Midbrain (tissue), 1 donor: Measurements from ENCODE around the gene KCNC1.

Experiments used
- DNase-seq: peaks from one replicate; lab custom pipeline; 2025; lab: John Stamatoyannopoulos, UW

KCNC1 gene

DNA sequence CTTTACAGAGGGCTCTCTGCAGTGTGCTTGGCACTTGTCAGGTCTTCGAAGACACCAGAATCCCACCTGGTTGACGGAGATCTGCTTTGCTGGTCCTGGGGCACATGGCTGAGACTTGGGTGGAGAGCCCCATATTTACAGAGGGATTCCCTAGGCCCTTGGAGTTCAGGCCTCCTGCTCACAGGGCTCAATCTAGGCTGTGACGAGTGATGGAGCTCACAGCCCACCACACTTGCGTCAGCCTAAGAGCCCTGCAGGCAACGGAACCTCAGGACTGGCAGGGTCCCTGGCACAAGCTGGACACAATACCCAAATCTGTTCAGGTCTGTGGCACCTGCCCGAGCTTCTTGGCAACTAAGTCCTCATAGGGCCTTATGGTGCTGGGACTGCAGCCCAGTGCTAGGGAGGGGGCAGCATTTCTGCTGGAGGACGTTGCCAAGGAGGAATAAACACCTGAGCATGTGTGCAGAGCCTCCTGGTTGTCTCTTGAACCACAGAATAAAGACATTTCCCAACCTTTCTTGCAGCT is 59.1 kb downstream of the KCNC1 start:
- no peak for DNase-seq

DNA sequence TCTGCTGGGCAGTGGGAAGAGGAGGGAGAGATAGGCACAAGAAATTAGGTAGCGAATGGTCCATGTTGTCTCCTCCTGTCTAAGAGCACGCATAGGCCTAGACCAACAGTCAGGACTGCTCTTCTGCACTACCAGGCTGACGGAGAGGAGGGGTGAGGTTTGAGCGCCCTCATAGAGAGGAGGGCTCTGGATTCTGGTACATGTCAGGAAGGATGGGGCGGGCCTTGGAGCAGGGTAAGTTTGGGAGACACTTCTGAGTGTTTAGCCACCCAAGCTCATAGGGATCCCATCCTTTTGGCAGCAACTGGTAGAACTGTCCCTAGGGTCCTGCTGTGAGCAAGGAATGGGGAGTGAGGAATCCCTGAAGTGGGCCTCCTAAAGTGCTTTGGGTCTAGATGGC is 60.4 kb downstream of the KCNC1 start:
- DNase-seq: no peak

DNA sequence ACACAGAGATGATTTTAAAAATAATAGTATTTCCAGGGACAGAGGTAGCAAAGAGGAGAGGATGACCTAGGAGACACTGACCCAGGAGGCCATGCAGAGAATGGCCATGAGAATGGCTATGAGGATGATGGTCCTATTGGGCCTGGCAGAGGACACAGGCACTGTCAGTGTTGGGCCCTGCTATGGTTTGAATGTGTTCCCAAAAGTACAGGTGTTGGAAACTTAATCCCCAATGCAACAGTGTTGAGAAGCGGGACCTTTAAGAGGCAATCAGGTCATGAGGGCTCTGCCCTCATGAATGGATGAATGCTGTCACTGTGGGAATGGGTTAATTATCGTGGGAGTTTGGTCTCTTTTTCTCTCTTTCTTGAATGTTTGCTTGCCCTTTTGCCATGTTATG is 61.6 kb downstream of the KCNC1 start:
- DNase-seq: no peak

DNA sequence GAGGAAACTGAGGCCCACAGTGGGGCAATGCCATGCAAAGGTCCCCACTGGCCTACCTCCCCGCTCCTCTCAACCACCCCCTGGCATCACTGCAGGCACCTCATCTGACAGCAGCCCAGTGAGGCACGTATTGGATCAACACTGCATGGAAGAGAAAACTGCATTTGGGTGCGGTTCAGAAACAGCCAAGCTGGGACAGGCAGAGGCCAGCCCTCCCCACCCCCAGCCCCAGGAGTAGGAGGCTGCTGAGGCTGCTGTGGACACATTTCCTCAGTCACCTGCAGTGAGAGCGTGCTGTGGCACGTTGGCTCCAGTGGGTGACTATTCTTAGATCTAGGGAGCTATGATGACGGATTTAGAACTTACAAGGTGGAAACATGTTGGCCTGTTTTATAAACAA is 63.7 kb downstream of the KCNC1 start:
- DNase-seq: no peak

DNA sequence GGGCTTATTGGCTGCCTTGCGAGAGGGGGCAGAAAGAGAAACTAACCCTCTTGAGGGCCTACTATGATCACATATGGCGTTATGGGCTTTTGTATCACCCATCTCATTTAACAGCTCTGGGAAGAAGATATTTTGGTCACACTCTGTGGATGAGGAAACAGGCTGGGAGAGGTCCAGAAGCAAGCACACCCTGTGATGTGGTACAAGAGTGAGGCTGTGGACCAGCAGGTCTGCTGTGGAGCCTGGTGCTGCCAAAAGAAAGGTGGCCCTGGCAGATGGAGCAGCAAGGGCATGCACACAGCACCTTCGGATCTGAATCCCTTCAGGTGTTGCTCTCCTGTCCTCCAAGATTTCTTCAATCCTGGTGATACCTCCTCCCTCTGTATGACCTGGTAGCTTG is 64.1 kb downstream of the KCNC1 start:
- DNase-seq: no peak

DNA sequence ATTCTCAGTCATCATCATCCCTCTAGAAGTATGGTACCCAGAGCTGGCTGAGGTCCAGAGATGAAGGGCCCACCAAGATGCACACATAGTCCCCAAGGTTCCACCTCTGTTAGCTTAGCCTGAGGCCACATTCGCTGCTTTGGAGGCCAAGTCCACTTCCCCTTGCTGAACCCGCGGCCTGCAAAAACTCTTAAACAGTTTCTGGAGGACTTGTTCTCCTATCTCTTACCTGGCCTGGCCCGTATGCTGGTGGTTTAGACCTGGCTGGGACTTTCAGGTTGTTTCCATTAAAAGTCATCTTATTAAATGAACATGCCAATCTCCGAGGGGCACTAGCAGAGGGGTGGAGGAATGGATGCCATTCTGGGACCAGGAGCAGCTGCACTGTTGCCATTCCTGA is 64.6 kb downstream of the KCNC1 start:
- DNase-seq: no peak

DNA sequence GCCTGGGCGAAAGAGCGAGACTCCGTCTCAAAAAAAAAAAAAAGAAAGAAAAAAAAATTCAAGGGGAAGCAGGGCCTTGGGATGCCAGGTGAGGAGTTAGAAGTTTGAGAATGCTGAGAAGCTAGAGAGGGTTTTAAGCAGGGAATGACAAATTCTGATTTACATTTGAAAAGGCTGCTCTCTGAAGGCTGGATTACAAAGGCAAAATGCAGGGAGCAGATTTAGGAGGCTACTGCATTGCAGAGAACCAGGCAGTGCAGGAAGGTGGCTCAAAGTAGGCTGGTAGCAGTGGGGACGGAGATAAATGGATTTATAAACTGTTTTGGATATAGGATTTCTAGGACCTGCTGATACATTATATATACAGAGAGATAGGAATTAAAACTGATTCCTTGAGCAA is 66.6 kb downstream of the KCNC1 start:
- DNase-seq: no peak

DNA sequence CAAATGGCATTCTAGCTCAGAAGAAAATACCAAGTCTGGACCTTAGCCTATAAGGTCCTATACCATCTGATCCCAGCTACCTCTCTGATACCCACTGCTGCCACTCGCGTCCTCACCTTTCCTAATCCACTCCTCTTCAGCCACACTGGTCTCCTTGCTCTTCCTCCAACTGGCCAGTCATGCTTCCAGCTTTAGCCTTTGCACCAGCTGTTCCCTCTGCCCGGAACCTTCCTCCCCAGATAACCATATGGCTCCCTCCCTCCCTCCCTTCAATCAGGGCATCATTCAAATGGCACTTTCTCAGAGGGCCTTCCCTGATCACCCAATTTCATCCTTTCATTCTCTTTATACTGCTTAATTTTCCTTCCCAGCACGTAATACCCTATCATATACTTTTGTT is 67.9 kb downstream of the KCNC1 start:
- DNase-seq: no peak

DNA sequence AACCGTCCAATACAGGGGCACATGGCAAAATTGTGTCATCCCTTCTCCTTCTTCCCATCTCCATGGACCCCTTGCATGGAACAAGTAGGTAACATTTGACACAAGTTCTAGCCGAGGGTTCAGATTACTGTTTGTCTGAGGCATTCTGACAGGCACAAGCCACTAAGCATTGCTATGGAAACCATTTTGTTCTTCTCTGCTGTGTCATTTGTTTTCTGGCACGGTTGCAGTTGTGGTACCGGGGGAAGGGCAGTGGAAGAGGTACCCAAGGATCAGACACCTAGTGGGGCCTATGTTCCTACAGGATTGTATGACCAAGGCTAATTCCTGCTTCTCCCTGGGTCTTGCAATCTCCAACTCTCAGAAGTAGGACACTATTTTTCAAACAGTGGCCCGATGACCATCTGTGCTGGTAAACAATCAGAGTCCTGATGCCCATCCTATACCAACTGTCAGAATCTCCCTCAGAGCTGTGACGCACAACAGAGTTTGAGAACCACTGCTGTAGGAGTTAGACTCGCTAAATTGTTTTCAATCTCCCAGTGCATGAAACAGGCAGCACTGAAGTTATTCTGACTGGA is 69.3 kb downstream of the KCNC1 start:
- DNase-seq: no peak

DNA sequence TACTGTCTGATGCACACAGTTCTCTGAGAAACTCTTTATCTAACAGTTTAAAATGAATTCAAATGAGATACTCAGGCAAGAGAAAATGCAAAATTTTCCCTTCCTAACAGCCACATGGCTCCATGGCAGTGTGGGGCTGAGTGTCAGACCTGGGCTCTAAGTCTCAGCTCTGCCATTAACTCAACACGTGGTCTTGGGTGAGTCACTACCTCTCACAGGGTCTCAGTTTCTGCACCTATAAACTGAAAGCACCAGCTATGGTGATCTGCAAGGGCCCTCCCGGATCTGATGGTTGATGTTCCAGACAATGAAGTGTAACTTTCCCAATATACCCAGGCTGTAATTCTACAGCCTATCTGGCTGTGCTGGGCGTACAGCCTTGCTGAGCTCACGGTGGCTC is 70.5 kb downstream of the KCNC1 start:
- no peak for DNase-seq

DNA sequence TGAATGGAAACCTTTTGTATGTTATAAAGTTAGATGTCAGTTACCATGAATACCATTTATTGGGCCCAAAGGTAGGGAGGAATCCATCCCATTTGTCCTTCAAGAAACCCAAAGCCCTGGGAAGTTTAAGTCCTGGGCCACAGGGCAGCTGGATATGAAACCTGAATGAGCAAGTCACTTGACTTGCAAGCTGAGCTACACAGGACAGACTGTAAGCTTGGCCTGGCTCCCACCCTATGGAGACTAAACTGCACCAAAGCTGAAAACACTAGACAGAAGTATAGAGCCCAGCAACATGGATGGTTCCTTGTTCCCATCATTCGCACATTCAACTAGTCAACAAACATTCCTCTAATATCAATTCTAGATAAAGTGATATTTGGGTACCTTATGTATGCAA is 71.3 kb downstream of the KCNC1 start:
- DNase-seq: no peak

DNA sequence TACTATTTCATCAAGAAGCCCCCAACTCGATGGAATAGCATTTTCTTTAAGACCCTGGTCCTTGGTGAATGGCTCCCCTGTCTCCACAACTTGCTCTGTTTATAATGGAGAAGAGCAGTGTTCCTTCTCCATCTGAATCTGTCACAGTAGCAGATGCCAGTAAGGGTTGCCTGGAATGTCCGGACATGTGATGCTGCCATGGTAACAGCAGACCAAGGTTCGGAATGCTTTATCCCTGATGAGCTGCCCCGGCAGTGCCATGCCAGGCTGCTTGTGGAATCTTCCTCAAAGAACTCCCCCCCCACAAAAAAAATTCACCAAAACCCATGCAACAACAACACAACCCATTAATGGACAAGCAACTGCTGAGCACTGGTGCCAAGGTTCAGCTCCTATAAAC is 72.5 kb downstream of the KCNC1 start:
- no peak for DNase-seq

DNA sequence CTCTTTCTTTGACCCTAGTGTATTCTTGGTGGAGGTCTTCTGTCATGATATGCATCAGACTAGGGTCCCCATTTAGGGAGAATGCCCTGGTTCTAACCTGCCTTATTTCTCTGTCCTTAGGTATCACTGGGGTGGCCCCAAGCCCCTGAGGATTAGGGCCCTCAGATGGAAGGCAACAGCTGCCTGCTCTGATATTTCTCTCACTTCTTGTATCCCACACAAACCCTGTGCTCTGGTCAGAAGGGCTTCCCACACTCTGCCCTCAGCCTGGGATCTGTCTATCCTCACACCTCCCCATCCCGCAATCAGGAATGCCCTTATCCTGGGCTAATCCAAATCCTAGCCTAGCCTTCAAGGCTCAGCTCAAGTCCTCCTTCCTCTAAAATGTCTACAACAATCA is 75.5 kb downstream of the KCNC1 start:
- DNase-seq: no peak

DNA sequence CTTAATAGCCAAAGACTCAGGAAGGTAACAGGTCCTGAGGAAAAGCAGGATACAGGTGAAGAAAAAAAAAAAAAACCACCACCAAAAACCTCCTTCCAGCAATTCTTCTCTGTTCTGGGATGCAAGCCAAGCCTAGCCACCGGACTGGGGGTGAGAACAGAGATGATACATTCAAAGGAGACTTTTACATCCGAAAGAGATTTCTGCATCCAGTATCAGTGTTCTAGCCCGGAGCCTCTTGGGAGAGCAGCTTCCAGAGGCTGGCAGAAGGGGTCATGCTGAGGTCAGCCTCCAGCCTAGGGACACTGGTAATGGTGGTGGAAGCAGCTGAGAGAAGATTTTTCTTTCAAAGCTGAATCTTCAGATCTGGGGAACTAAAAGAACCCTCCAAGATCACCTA is 76.2 kb downstream of the KCNC1 start:
- no peak for DNase-seq

DNA sequence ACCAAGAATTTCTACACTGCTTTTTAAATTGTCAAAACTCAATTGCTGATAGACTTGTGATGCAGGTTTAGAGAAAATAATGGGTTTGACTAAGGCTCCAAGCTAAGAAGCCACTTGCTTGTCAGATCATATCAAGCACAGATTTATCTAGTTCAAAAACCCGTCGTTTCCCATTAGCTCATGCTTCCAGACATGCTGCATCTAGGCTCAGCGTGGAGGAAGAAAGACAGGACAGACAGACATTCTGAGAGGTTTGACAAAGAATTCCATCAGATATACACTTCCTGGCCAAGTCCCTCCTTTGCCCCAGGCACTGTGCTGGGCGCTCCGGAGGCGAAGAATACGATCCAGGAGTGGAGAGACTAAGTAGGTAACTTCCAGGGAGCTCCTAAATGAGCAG is 76.8 kb downstream of the KCNC1 start:
- DNase-seq: no peak

DNA sequence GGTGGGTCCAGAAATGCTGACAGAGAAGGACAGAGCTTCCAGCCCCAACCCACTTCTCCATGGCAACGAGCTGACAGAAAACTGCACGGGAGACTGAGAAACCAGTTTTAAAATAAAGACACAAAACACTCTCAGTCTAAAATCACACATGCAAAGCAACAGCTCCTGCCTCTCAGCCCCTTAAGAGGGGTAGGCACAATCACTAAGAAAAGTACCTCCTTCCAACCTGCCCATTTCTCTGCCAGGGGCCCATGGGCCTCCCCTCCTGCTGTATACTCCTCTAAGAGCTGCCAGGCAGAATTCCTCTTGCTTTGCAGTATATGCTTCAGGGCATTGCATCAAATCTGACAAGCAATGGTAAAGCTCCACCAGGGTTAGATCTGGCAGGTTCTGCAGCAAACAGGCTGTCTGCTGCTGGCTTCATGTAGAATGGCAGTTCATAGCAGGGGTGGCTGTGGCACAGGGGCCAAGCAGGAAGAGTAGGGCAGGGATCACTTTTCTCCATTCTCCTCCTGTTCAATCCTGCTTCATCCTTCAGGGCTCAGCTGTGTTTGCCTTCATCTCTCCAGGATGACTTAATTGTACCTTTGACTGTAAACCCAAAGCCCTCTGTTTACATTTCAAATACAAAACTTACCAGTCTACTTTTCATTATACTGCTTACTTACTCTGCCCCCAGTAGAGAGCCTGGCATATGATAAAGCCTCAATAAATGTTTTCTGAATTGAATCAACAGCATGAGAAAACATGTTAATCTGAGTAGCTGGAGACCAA is 77.7 kb downstream of the KCNC1 start:
- DNase-seq: no peak

DNA sequence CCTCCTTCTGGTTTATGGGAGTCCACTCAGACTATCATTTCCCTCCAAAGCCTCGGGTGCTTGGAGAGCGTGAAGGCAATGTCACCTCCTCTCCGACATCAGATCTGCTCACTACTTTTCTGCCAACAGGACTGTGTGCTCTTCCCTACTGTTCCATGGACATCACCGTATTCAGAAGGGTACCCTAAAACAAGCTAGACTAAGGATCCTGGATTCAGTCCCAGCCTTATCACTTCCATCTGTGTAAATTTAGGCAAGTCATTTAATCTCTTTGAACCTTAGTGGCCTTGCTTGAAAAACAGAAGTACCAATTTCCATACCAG is 78.2 kb downstream of the KCNC1 start:
- DNase-seq: no peak

DNA sequence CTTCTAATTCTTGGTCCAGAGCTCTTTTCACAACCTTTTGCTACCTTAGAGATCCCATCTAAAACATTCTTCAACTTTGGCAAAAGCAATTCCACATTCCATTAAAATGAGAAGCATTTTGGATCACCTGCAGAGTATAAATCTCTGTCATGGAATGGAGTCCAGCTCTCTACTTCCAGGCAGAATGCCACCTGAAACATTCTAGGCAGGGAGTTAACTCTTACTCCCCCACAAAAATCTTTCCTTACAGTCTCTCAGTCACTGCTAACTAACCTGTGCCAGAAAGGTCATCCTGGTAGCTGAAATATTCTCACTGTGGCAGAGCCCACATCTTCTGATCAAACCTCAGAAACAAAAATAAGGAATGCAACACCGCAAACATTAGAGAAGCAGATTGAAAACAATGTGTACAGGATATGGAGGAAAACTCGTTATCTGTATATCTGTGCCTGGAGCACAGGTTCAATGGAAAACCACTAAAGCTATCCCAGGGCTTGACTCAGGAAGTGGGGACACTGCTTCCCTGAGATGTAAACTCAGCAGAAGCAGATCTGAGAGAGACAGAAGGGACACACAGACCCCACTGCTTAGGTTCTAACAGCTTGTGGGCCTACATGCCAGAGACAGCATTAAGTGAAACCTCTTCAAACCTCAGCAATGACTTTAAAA is 78.9 kb downstream of the KCNC1 start:
- no peak for DNase-seq

DNA sequence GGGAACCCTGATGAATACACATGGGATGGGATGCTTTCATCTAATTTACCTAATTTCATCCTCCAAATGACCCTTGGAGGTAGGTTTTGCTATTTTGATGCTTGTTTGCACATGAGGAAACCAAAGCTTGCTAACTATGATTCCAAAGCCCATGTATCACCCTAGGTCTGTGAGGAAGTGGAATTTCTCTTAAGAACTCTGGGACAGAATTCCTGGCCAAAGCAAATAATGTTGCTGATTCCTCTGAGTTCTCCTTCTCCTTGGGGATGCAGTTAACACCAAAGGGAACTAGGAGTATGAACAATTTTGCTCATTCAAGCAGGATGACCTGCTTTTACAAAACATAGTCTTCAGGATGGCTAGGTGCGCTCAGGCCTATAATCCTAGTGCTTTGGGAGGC is 80.0 kb downstream of the KCNC1 start:
- DNase-seq: no peak

DNA sequence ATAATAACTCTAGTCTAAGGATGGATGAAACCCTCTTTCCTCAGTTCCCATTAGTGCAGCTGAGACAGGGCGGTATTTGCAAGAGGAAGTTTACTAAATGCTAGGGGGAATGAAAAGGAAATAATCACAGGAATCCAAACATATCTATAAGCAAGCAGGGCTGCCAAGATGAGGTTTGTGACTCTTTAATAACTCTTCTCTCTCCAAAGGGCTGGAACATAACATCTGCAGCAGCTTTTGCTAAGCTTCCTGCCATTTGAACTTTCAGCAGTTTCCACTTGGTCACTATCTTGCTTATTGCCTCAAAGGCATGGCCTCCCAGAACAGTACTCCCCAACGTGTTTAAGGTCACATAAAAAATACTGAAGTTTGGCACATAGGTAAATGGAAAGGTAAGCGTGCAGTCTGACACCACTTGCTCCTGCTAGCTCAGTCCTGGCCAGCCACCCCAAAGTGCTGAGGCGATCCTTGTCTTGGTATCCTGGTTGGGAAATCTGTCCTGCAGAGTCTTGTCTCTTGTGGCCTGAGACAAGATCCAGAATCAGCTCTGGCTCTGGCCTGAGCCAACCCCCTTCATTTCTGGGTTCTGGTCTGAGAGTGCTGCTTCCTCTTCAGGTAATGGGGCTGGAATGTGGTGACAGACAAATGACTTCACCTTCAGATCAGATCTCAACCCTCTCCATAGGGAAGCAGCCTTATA is 81.8 kb downstream of the KCNC1 start:
- DNase-seq: no peak

DNA sequence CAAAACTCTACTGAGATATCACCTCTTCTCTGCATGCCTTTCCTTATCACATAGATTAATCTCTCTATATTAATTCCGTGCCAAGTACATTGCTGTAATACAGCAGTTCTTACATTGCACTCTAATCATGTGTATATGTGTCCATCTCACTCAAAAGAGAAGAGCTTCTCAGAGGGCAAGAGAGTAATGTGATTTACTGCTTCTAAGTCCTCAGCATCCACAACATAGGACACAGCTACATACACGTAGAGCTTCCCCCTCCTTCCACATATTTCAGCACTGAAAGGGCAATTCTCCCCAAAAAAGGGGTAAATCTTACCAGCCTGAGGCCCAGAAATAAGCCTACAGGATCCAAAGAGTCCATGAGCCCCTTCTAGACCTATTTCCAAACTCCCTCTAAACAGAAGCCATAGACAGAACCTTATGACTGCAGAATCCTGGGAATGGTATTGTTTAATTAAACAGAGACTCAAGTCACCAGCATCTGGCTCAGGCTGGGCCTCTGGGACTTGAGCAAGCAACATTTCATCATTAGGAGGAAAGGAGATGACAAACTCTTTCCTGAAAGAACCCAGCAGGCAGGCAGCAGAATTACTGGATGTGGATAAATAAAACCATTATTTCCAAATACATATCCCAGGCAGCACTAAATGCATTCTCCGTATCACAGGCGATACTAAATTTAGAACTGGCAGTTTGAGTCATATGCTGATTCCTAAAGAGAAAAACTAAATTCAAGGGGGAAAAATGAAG is 87.2 kb downstream of the KCNC1 start:
- DNase-seq: no peak

DNA sequence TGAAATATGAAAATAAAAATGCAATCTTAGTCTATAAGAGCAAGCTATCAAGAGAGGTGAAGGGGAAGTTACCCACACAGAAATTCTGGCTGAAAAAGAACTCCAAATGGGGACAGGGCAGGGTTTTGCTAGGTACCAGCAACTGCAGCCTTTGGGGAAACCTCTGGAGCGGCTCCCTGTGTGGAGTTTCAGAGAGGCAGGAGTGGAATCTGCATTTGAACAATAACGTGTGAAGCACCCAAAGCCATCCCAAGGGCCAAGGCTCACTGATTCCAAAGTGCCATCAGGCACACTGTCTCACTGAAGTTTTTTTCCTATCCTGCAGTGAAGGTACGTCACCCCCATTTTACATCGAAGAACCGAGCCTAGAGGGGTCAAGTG is 87.8 kb downstream of the KCNC1 start:
- DNase-seq: no peak
